Fibroblast of lung (primary cell): ENCODE measurements around the gene SAMD8. TPM values are rescaled to one million over a fixed set of nuclear protein-coding genes. Genes with fewer than 3 reads are reported as not detected.

Experiments used
- DNase-seq, 2 donors: peaks; one replicate each; pipeline versions ENCODE4 v3.0.0 to v3.0.0-alpha.2; 2010; ENCODE audit warnings: low read depth in 2 of 2
- H2AFZ ChIP-seq: 2 replicates; pipeline ENCODE4 v1.5.1; 2012; ENCODE audit warnings: low read length, control low read depth, inconsistent platforms
- H3K27ac ChIP-seq: 2 replicates; pipeline ENCODE4 v1.5.1; 2011; ENCODE audit warnings: low read length, control low read depth; ENCODE audit not compliant: insufficient read depth
- H3K27me3 ChIP-seq: 2 replicates; pipeline ENCODE4 v1.5.1; 2011; ENCODE audit warnings: mild to moderate bottlenecking, low read length; ENCODE audit not compliant: control insufficient read depth, insufficient read depth
- H3K36me3 ChIP-seq: 2 replicates; pipeline ENCODE4 v1.5.1; 2011; ENCODE audit warnings: low read length; ENCODE audit not compliant: control insufficient read depth, insufficient read depth
- H3K4me1 ChIP-seq: 2 replicates; pipeline ENCODE4 v1.5.1; 2011; ENCODE audit warnings: low read length; ENCODE audit not compliant: control insufficient read depth, insufficient read depth; ENCODE audit errors: extremely low read depth
- H3K4me2 ChIP-seq: 2 replicates; pipeline ENCODE4 v1.5.1; 2011; ENCODE audit warnings: low read length, control low read depth; ENCODE audit not compliant: insufficient read depth; ENCODE audit errors: extremely low read depth
- H3K4me3 ChIP-seq, 4 experiments: fragments of 200-600 bp in 1 of 4; sonication (generic) in 1 of 4; replicated peaks in 1 of 4; 2 replicates each; pipeline ENCODE4 v1.5.1; 2011 to 2016; ENCODE audit warnings: low read length in 4 of 4, low read depth in 3 of 4, mild to moderate bottlenecking in 3 of 4, control low read depth in 2 of 4, inconsistent platforms in 1 of 4, mixed read lengths in 1 of 4; ENCODE audit not compliant: insufficient read depth in 1 of 4; ENCODE audit errors: control extremely low read depth in 1 of 4
- H3K79me2 ChIP-seq: 2 replicates; pipeline ENCODE4 v1.5.1; 2012; ENCODE audit warnings: mild to moderate bottlenecking, low read length, inconsistent platforms; ENCODE audit not compliant: control insufficient read depth, insufficient read depth
- H3K9ac ChIP-seq: 2 replicates; pipeline ENCODE4 v1.5.1; 2011; ENCODE audit warnings: mild to moderate bottlenecking, low read length, control low read depth; ENCODE audit not compliant: insufficient read depth
- H3K9me3 ChIP-seq: 2 replicates; pipeline ENCODE4 v1.5.1; 2012; ENCODE audit warnings: low read depth, low read length; ENCODE audit not compliant: control insufficient read depth, insufficient read depth
- H4K20me1 ChIP-seq: 2 replicates; pipeline ENCODE4 v1.5.1; 2011; ENCODE audit warnings: low read length; ENCODE audit not compliant: control insufficient read depth, insufficient read depth; ENCODE audit errors: extremely low read depth
- EZH2 ChIP-seq: IDR thresholded peaks from 2 replicates; pipeline ENCODE4 v1.5.1; 2012; ENCODE audit warnings: low read length, control low read depth, mild to moderate bottlenecking; ENCODE audit errors: missing control alignments
- polyA plus RNA-seq, 2 donors: library from polyadenylated mRNA; depleted of rRNA in 1 of 2; stranded (reverse) in 1 of 2; unstranded in 1 of 2; fragments of >200 nt; gene quantifications; 2 replicates each; pipeline ENCODE4 v1.2.1, GENCODE V29; 2011 to 2012; ENCODE audit warnings: missing spikeins in 1 of 2
- total RNA-seq: library from RNA; depleted of rRNA; stranded (reverse); fragments of >200 nt; gene quantifications from 2 replicates; pipeline ENCODE4 v1.2.1, GENCODE V29; 2014
- TF ChIP-seq, protein P1 (sequence below), 2 donors: IDR thresholded peaks in 1 of 2; conservative IDR thresholded peaks in 1 of 2; 1 replicate in 1 of 2; 2 replicates in 1 of 2; pipeline ENCODE4 v1.5.1; 2011 to 2012; ENCODE audit warnings: low read length in 2 of 2, control low read depth in 1 of 2, inconsistent platforms in 1 of 2, low read depth in 1 of 2, mild to moderate bottlenecking in 1 of 2

Gene SAMD8
- total and polyA plus RNA-seq, 2 donors (not counting 1 experiment from before 2014, with no cell fraction given), result 32.5 to 51.5 TPM

DNA sequence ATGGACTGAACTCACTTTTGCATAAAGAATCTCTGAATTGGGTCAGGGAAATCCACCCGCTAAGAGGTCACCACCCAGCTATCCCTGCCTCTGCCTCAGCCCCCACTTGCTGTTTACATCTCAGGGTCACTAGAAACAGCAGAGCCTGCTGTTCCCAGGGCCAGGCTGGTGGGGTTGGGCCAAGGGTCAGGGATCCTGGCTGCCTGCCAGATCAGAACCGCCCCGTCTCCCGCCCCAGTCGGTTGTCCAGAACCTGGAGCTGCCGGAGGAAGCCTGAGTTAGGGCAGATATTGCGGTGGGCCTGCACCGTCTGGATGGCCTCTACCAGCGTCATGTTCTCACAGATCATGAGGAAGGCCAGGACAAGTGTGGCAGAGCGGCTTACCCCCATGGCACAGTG is 17.0 kb upstream of the SAMD8 start:
- Histone ChIP-seq H3K27me3 (peaks cover 2% of the 10 kb centered on the region), H3K4me2 (no peak overlapping the region), H3K36me3 (no peaks in the 10 kb centered on the region), H3K4me1 (no peaks in the 10 kb centered on the region), H3K9me3 (no peaks in the 10 kb centered on the region), H2AFZ (no peak overlapping the region), H3K4me3 (no peak overlapping the region), H4K20me1 (no peaks in the 10 kb centered on the region), H3K79me2 (no peaks in the 10 kb centered on the region), H3K9ac (no peak overlapping the region), H3K27ac (no peak overlapping the region)
- TF ChIP-seq, protein P1, sequence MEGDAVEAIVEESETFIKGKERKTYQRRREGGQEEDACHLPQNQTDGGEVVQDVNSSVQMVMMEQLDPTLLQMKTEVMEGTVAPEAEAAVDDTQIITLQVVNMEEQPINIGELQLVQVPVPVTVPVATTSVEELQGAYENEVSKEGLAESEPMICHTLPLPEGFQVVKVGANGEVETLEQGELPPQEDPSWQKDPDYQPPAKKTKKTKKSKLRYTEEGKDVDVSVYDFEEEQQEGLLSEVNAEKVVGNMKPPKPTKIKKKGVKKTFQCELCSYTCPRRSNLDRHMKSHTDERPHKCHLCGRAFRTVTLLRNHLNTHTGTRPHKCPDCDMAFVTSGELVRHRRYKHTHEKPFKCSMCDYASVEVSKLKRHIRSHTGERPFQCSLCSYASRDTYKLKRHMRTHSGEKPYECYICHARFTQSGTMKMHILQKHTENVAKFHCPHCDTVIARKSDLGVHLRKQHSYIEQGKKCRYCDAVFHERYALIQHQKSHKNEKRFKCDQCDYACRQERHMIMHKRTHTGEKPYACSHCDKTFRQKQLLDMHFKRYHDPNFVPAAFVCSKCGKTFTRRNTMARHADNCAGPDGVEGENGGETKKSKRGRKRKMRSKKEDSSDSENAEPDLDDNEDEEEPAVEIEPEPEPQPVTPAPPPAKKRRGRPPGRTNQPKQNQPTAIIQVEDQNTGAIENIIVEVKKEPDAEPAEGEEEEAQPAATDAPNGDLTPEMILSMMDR (conservative IDR thresholded peaks at IDR 0.05 in 1 of 2, IDR thresholded peaks at IDR 0.05 in 1 of 2; ENCODE audit: low read depth in 1 of 2, low read length in 2 of 2), result no peak
- TF ChIP-seq EZH2, result no peak
- no peak for DNase-seq

DNA sequence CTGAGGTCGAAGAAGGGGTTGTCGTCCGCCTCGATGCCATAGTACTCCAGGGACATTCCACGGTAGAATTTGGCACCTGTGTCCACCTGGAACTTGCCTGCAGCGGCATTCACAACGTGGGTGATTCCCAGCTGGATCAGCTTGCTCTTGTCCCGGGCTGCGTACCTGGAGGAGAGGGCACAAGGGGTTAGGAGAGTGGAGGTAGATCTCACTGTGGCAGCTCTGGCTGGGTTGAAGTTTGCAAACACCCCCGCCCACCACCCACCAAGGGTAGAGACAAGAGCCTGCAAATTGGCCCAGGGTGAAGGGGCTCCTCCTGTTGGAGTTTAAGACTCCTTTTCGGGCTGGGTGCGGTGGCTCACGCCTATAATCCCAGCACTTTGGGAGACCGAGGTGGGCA is 15.8 kb upstream of the SAMD8 start:
- H3K27me3 ChIP-seq, result peaks cover 2% of the 10 kb centered on the region
- no peaks in the 10 kb centered on the region for H3K79me2 ChIP-seq
- H3K27ac ChIP-seq, result no peak overlapping the region
- no peaks in the 10 kb centered on the region for H3K9me3 ChIP-seq
- H3K4me1 ChIP-seq, result no peaks in the 10 kb centered on the region
- H2AFZ ChIP-seq, result no peak overlapping the region
- no peak overlapping the region for H3K9ac ChIP-seq
- no peaks in the 10 kb centered on the region for H4K20me1 ChIP-seq
- H3K36me3 ChIP-seq, result no peaks in the 10 kb centered on the region
- DNase-seq, result no peak
- H3K4me3 ChIP-seq, result no peak overlapping the region
- no peak for TF ChIP-seq EZH2
- TF ChIP-seq, protein P1 (conservative IDR thresholded peaks at IDR 0.05 in 1 of 2, IDR thresholded peaks at IDR 0.05 in 1 of 2; ENCODE audit: low read depth in 1 of 2, low read length in 2 of 2), result no peak
- no peak overlapping the region for H3K4me2 ChIP-seq

DNA sequence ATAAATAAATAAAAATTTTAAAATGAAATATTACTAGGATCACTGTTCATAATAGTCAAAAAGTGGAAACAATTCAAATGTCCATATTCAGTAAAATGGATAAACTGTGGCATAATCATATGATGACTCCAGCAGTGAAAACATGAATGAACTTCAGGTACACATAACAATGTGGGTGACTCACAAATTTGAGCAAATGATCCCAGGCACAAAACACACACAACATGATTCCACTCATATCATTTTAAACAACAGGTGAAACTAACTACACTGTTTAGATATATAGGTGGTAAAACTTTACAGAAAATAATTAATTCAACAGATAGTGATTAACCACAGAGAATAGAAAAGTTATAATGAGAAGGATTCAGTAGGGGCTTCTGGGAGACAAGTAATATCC is 14.7 kb upstream of the SAMD8 start:
- Histone ChIP-seq H3K4me3 (no peak overlapping the region), H3K36me3 (no peaks in the 10 kb centered on the region), H4K20me1 (no peaks in the 10 kb centered on the region), H3K4me2 (no peak overlapping the region), H3K4me1 (no peaks in the 10 kb centered on the region), H3K27me3 (peaks cover 2% of the 10 kb centered on the region), H3K9me3 (no peaks in the 10 kb centered on the region), H2AFZ (no peak overlapping the region), H3K9ac (no peak overlapping the region), H3K79me2 (no peaks in the 10 kb centered on the region), H3K27ac (no peak overlapping the region)
- no peak for TF ChIP-seq EZH2
- TF ChIP-seq, protein P1 (conservative IDR thresholded peaks at IDR 0.05 in 1 of 2, IDR thresholded peaks at IDR 0.05 in 1 of 2; ENCODE audit: low read depth in 1 of 2, low read length in 2 of 2), result no peak
- DNase-seq, result no peak
